ENCODE results near the gene MPIG6B. TPM values are rescaled to one million over a fixed set of nuclear protein-coding genes. Genes with fewer than 3 reads are reported as not detected.
A peak's percentile ranks its signal among the peaks of the same experiment; 100 is the strongest.

MPIG6B gene
- total and polyA plus RNA-seq, 2 donors (not counting 1 experiment from before 2014, with no cell fraction given) = not detected

- peaks cover 7% of the 10 kb centered on the region for H3K36me3 ChIP-seq (ENCODE audit: control insufficient read depth, insufficient read depth, low read length)
- no peaks in the 10 kb centered on the region for H3K9me3 ChIP-seq (ENCODE audit: control insufficient read depth, insufficient read depth, low read depth, low read length)
- H3K79me2 ChIP-seq (ENCODE audit: control insufficient read depth, insufficient read depth, low read length) = no peaks in the 10 kb centered on the region
- TF ChIP-seq EZH2 (IDR thresholded peaks at IDR 0.05; ENCODE audit: low read length, missing control alignments) = no peak
- no peak for TF ChIP-seq CTCF (conservative IDR thresholded peaks at IDR 0.05 in 1 of 2, IDR thresholded peaks at IDR 0.05 in 1 of 2; ENCODE audit: low read depth in 1 of 2, low read length in 2 of 2)
- no peak overlapping the region for H3K9ac ChIP-seq (ENCODE audit: insufficient read depth, low read length)
- H4K20me1 ChIP-seq (ENCODE audit: control insufficient read depth, extremely low read depth, insufficient read depth, low read length) = no peaks in the 10 kb centered on the region
- H3K4me2 ChIP-seq (ENCODE audit: extremely low read depth, insufficient read depth, low read length) = no peak overlapping the region
- no peaks in the 10 kb centered on the region for H3K27me3 ChIP-seq (ENCODE audit: control insufficient read depth, insufficient read depth, low read length)
- no peak for DNase-seq (ENCODE audit: low read depth in 2 of 2)
- no peak overlapping the region for H2AFZ ChIP-seq (ENCODE audit: low read length)
- H3K4me3 ChIP-seq (replicated peaks in 1 of 4; ENCODE audit: control extremely low read depth in 1 of 4, insufficient read depth in 1 of 4, low read depth in 3 of 4, low read length in 4 of 4) = no peak overlapping the region
- peaks cover 4% of the 10 kb centered on the region for H3K4me1 ChIP-seq (ENCODE audit: control insufficient read depth, extremely low read depth, insufficient read depth, low read length)
- H3K27ac ChIP-seq (ENCODE audit: insufficient read depth, low read length) = no peak overlapping the region
These were observed 39.9 kb downstream of the MPIG6B start for GRCh38 chr6:31762878-31763618.

- Histone ChIP-seq H2AFZ (ENCODE audit: low read length) (no peak overlapping the region), H3K4me2 (ENCODE audit: extremely low read depth, insufficient read depth, low read length) (no peak overlapping the region), H3K9me3 (ENCODE audit: control insufficient read depth, insufficient read depth, low read depth, low read length) (no peaks in the 10 kb centered on the region), H3K9ac (ENCODE audit: insufficient read depth, low read length) (no peak overlapping the region), H4K20me1 (ENCODE audit: control insufficient read depth, extremely low read depth, insufficient read depth, low read length) (no peaks in the 10 kb centered on the region), H3K79me2 (ENCODE audit: control insufficient read depth, insufficient read depth, low read length) (no peaks in the 10 kb centered on the region), H3K4me1 (ENCODE audit: control insufficient read depth, extremely low read depth, insufficient read depth, low read length) (peaks cover 4% of the 10 kb centered on the region), H3K4me3 (replicated peaks in 1 of 4; ENCODE audit: control extremely low read depth in 1 of 4, insufficient read depth in 1 of 4, low read depth in 3 of 4, low read length in 4 of 4) (no peak overlapping the region), H3K27me3 (ENCODE audit: control insufficient read depth, insufficient read depth, low read length) (no peaks in the 10 kb centered on the region), H3K27ac (ENCODE audit: insufficient read depth, low read length) (no peak overlapping the region), H3K36me3 (ENCODE audit: control insufficient read depth, insufficient read depth, low read length) (peaks cover 5% of the 10 kb centered on the region)
- peak; percentile 49 to 59 for DNase-seq (ENCODE audit: low read depth in 2 of 2)
- no peak for TF ChIP-seq CTCF (conservative IDR thresholded peaks at IDR 0.05 in 1 of 2, IDR thresholded peaks at IDR 0.05 in 1 of 2; ENCODE audit: low read depth in 1 of 2, low read length in 2 of 2)
- TF ChIP-seq EZH2 (IDR thresholded peaks at IDR 0.05; ENCODE audit: low read length, missing control alignments) = no peak
These were observed 40.4 kb downstream of the MPIG6B start for GRCh38 chr6:31763619-31763940.

GRCh38 chr6:31764198-31764597, 41.0 kb downstream of the MPIG6B start:
- H2AFZ ChIP-seq (ENCODE audit: low read length) = no peak overlapping the region
- peaks cover 4% of the 10 kb centered on the region for H3K36me3 ChIP-seq (ENCODE audit: control insufficient read depth, insufficient read depth, low read length)
- TF ChIP-seq CTCF (conservative IDR thresholded peaks at IDR 0.05 in 1 of 2, IDR thresholded peaks at IDR 0.05 in 1 of 2; ENCODE audit: low read depth in 1 of 2, low read length in 2 of 2) = no peak
- no peak for TF ChIP-seq EZH2 (IDR thresholded peaks at IDR 0.05; ENCODE audit: low read length, missing control alignments)
- no peak overlapping the region for H3K27ac ChIP-seq (ENCODE audit: insufficient read depth, low read length)
- no peak for DNase-seq (ENCODE audit: low read depth in 2 of 2)
- no peak overlapping the region for H3K4me2 ChIP-seq (ENCODE audit: extremely low read depth, insufficient read depth, low read length)
- H3K9ac ChIP-seq (ENCODE audit: insufficient read depth, low read length) = no peak overlapping the region
- no peaks in the 10 kb centered on the region for H3K79me2 ChIP-seq (ENCODE audit: control insufficient read depth, insufficient read depth, low read length)
- H3K9me3 ChIP-seq (ENCODE audit: control insufficient read depth, insufficient read depth, low read depth, low read length) = no peaks in the 10 kb centered on the region
- peaks cover 4% of the 10 kb centered on the region for H3K4me1 ChIP-seq (ENCODE audit: control insufficient read depth, extremely low read depth, insufficient read depth, low read length)
- H3K4me3 ChIP-seq (replicated peaks in 1 of 4; ENCODE audit: control extremely low read depth in 1 of 4, insufficient read depth in 1 of 4, low read depth in 3 of 4, low read length in 4 of 4) = no peak overlapping the region
- no peaks in the 10 kb centered on the region for H3K27me3 ChIP-seq (ENCODE audit: control insufficient read depth, insufficient read depth, low read length)
- no peaks in the 10 kb centered on the region for H4K20me1 ChIP-seq (ENCODE audit: control insufficient read depth, extremely low read depth, insufficient read depth, low read length)
